ENCODE measurements around the gene UFD1.

The UFD1 gene

DNA sequence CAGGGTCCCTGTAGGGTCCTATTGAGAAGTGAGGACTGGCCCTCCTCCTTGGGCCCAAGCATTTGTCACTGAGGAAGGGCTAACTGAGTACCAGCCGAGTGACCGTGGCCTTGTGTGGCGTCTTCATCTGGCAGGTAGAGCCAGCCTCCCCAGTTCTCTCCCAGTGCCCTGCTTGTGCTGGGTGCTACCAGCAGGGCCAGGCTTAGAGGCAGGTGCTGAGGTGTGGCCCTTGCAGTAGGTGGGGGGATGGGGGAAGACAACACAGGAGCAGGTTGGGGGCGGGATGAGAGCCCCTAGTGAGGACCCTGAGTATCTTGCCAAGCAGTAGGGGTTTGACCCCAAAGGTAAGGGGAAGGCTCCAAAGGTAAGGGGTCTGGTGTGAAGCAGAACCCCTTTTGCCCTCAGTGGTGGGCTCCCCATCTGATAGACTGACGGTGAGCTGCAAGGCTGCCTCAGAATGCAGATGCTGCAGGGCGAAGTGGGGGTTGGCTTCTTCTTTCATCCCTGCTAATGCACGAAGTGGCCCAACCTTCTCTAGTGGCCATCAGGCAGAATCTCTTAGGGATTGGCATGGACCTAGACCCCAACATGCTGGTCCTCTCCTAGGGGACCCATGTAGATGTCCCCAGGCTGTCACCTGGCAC is 20.4 kb upstream of the UFD1 start:
- Histone ChIP-seq H3K9ac (ENCODE audit: insufficient read length, low read depth) (no peak overlapping the region), H3K4me1 (ENCODE audit: insufficient read depth, insufficient read length) (no peaks in the 10 kb centered on the region), H3K4me3 (ENCODE audit: insufficient read length, low read depth) (no peak overlapping the region), H3K36me3 (ENCODE audit: insufficient read depth, insufficient read length, low read length) (peaks cover 66% of the 10 kb centered on the region), H3K9me3 (ENCODE audit: insufficient read depth, low read length) (no peaks in the 10 kb centered on the region), H3K27me3 (ENCODE audit: insufficient read depth, insufficient read length) (no peaks in the 10 kb centered on the region)
- TF ChIP-seq ZNF274 (IDR thresholded peaks at IDR 0.05; ENCODE audit: low read depth, low read length) = no peak
- TF ChIP-seq SUZ12 (IDR thresholded peaks at IDR 0.05; ENCODE audit: extremely low read depth, insufficient read depth, insufficient read length) = no peak
- DNase-seq (ENCODE audit: low read depth, low spot score) = no peak

DNA sequence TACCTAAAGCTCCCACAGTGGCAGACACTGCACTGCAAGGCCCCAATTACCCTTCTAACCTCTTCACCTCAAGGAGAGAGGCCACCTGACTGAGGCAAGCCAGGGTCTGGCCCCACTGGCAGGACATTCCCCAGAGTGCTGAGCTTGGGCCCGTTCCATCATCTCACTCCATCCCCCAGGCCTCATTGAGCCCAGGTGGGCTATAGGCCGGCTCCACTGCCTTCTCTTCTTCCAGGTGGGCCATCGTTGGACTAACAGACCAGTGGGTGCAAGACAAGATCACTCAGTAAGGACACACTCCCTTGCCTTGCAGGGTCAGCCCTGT is 19.8 kb upstream of the UFD1 start:
- peaks cover 71% of the 10 kb centered on the region for H3K36me3 ChIP-seq (ENCODE audit: insufficient read depth, insufficient read length, low read length)
- no peaks in the 10 kb centered on the region for H3K27me3 ChIP-seq (ENCODE audit: insufficient read depth, insufficient read length)
- no peaks in the 10 kb centered on the region for H3K9me3 ChIP-seq (ENCODE audit: insufficient read depth, low read length)
- no peak for DNase-seq (ENCODE audit: low read depth, low spot score)
- TF ChIP-seq ZNF274 (IDR thresholded peaks at IDR 0.05; ENCODE audit: low read depth, low read length) (no peak), SUZ12 (IDR thresholded peaks at IDR 0.05; ENCODE audit: extremely low read depth, insufficient read depth, insufficient read length) (no peak), YY1 (IDR thresholded peaks at IDR 0.05; ENCODE audit: insufficient read depth, insufficient read length) (no peak)
- H3K9ac ChIP-seq (ENCODE audit: insufficient read length, low read depth) = no peak overlapping the region
- H3K4me1 ChIP-seq (ENCODE audit: insufficient read depth, insufficient read length) = no peaks in the 10 kb centered on the region
- no peak overlapping the region for H3K4me3 ChIP-seq (ENCODE audit: insufficient read length, low read depth)

DNA sequence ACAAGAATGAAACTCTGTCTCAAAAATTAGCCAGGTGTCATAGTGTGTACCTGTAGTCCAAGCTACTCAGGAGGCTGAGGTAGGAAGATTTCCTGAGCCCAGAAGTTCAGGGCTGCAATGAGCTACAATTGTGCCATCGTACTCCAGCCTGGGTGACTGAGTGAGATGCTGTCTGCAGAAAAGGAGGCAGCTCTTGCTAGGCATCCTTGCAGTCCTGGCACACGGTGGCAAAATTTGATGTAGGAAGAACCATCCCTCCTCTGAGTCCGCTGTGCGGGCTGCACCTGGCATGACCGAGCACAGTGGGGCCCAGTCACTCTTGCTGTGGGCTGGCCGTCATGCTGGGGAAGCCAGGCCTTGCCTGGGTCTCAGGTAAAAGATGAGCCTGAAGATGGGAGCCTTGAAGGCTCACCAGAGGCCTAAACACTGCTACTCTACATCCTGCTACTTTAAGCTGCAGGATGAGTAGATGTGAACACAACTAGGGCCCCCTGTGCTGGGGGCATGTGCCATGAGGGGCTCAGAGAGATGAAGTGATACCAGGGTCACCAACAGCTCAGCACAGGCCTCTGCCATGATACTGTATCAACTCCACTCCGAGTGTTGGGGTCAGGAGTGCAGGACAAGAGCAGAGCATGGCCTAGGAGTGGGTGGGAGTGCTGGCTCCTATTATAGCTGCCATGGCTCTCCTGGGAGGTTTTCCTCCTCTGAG is 19.3 kb upstream of the UFD1 start:
- Histone ChIP-seq H3K4me3 (ENCODE audit: insufficient read length, low read depth) (no peak overlapping the region), H3K36me3 (ENCODE audit: insufficient read depth, insufficient read length, low read length) (peaks cover 73% of the 10 kb centered on the region), H3K27me3 (ENCODE audit: insufficient read depth, insufficient read length) (no peaks in the 10 kb centered on the region), H3K4me1 (ENCODE audit: insufficient read depth, insufficient read length) (no peaks in the 10 kb centered on the region), H3K9me3 (ENCODE audit: insufficient read depth, low read length) (no peaks in the 10 kb centered on the region), H3K9ac (ENCODE audit: insufficient read length, low read depth) (no peak overlapping the region)
- no peak for DNase-seq (ENCODE audit: low read depth, low spot score)
- TF ChIP-seq YY1 (IDR thresholded peaks at IDR 0.05; ENCODE audit: insufficient read depth, insufficient read length) (no peak), ZNF274 (IDR thresholded peaks at IDR 0.05; ENCODE audit: low read depth, low read length) (no peak), SUZ12 (IDR thresholded peaks at IDR 0.05; ENCODE audit: extremely low read depth, insufficient read depth, insufficient read length) (no peak)

DNA sequence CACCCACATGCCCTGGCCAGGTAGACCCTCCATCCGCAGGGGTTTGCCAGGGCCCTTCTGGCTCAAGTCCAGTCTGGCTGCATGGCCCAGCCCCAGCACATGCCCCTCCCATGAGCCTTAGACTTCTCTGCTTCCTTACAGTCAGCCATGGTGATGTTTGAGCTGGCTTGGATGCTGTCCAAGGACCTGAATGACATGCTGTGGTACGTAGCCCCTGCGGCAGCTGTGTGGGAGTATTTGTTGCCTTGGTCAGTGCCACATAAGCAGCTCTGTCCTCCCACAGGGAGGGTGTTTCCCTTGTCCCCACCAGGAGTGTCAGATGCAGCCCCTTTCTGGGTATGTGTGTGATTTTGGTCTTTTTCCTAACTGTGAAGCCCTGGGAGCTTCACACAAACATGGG is 18.3 kb upstream of the UFD1 start:
- H3K4me3 ChIP-seq (ENCODE audit: insufficient read length, low read depth) = no peak overlapping the region
- H3K9me3 ChIP-seq (ENCODE audit: insufficient read depth, low read length) = no peaks in the 10 kb centered on the region
- H3K4me1 ChIP-seq (ENCODE audit: insufficient read depth, insufficient read length) = no peaks in the 10 kb centered on the region
- peaks cover 75% of the 10 kb centered on the region for H3K36me3 ChIP-seq (ENCODE audit: insufficient read depth, insufficient read length, low read length)
- no peak overlapping the region for H3K9ac ChIP-seq (ENCODE audit: insufficient read length, low read depth)
- no peak for DNase-seq (ENCODE audit: low read depth, low spot score)
- TF ChIP-seq ZNF274 (IDR thresholded peaks at IDR 0.05; ENCODE audit: low read depth, low read length) (no peak), YY1 (IDR thresholded peaks at IDR 0.05; ENCODE audit: insufficient read depth, insufficient read length) (no peak), SUZ12 (IDR thresholded peaks at IDR 0.05; ENCODE audit: extremely low read depth, insufficient read depth, insufficient read length) (no peak)
- no peaks in the 10 kb centered on the region for H3K27me3 ChIP-seq (ENCODE audit: insufficient read depth, insufficient read length)

DNA sequence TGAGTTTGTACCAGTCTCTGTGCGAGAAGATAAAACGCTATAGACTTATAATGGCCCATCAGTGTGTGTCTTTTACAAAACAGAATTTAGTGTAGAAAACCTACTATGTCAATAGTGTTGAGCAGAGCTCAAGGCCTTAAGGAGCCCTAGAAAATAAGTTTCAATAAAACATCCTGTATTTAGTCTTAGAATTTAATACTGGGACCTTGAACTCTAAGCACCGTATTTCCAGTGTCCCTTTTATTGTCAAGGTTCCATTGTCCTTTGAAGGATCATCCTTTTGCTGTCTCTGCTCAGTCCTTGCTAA is 17.3 kb upstream of the UFD1 start:
- TF ChIP-seq SUZ12 (IDR thresholded peaks at IDR 0.05; ENCODE audit: extremely low read depth, insufficient read depth, insufficient read length) (no peak), ZNF274 (IDR thresholded peaks at IDR 0.05; ENCODE audit: low read depth, low read length) (no peak)
- no peak overlapping the region for H3K9ac ChIP-seq (ENCODE audit: insufficient read length, low read depth)
- H3K27me3 ChIP-seq (ENCODE audit: insufficient read depth, insufficient read length) = no peaks in the 10 kb centered on the region
- no peak for DNase-seq (ENCODE audit: low read depth, low spot score)
- no peaks in the 10 kb centered on the region for H3K4me1 ChIP-seq (ENCODE audit: insufficient read depth, insufficient read length)
- H3K9me3 ChIP-seq (ENCODE audit: insufficient read depth, low read length) = no peaks in the 10 kb centered on the region
- H3K4me3 ChIP-seq (ENCODE audit: insufficient read length, low read depth) = no peak overlapping the region
- H3K36me3 ChIP-seq (ENCODE audit: insufficient read depth, insufficient read length, low read length) = peaks cover 72% of the 10 kb centered on the region

DNA sequence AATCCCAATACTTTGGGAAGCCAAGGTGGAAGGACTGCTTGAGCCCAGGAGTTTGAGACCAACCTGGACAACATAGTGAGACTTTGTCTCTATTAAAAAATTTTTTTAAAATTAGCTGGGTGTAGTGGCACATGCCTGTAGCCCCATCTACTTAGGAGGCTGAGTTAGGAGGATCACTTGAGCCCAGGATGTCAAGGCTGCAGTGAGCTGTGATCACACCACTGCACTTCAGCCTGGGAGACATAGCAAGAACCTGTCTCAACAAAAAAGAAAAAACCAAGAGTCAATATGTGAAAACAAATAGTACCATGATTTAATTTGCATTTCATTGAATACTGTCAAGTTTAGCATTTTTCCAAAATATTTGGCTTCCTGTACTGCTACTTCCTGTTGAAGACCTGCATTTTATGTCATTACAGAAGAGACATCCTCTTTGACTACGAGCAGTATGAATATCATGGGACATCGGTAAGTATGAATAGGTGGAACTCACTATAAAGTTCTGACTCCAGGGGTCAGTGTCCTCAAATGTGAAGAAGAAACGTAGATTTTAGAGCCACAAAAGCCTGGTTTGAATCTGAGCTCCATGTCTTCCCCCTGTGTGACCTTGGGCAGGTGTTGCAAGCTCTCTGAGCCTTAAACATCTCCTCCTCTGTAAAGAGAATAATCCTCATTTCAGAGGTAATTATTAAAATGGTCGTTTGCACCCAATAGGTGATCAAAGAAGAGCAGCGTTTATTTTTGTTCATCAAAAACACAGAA is 16.8 kb upstream of the UFD1 start:
- no peak for DNase-seq (ENCODE audit: low read depth, low spot score)
- no peak overlapping the region for H3K4me3 ChIP-seq (ENCODE audit: insufficient read length, low read depth)
- H3K27me3 ChIP-seq (ENCODE audit: insufficient read depth, insufficient read length) = no peaks in the 10 kb centered on the region
- H3K9me3 ChIP-seq (ENCODE audit: insufficient read depth, low read length) = no peaks in the 10 kb centered on the region
- H3K36me3 ChIP-seq (ENCODE audit: insufficient read depth, insufficient read length, low read length) = peaks cover 70% of the 10 kb centered on the region
- TF ChIP-seq SUZ12 (IDR thresholded peaks at IDR 0.05; ENCODE audit: extremely low read depth, insufficient read depth, insufficient read length) = no peak
- H3K9ac ChIP-seq (ENCODE audit: insufficient read length, low read depth) = no peak overlapping the region
- no peaks in the 10 kb centered on the region for H3K4me1 ChIP-seq (ENCODE audit: insufficient read depth, insufficient read length)

DNA sequence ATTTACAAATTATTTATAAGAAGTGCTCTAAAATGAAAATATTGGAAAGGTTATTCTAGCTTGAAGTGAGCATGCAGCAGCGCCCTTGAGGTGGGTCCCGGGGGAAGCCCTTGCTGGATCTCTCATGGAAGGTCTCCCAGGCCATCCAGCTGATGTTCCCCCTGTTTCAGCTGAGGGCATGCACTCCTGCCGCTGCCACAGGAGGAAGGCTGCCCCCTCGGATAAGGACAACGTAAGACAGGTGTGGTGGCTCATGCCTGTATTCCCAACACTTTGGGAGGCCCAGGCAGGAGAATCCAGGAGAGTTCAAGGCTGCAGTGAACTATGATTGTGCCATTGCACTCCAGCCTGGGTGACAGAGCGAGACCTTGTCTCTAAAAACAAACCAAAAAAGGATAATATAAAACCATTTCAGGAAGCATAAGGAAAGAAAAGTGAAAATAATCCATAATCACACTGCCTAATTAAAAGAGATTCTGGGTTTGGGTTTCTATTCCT is 15.7 kb upstream of the UFD1 start:
- no peak for TF ChIP-seq YY1 (IDR thresholded peaks at IDR 0.05; ENCODE audit: insufficient read depth, insufficient read length)
- no peak for TF ChIP-seq SUZ12 (IDR thresholded peaks at IDR 0.05; ENCODE audit: extremely low read depth, insufficient read depth, insufficient read length)
- TF ChIP-seq ZNF274 (IDR thresholded peaks at IDR 0.05; ENCODE audit: low read depth, low read length) = no peak
- no peaks in the 10 kb centered on the region for H3K27me3 ChIP-seq (ENCODE audit: insufficient read depth, insufficient read length)
- peaks cover 68% of the 10 kb centered on the region for H3K36me3 ChIP-seq (ENCODE audit: insufficient read depth, insufficient read length, low read length)
- DNase-seq (ENCODE audit: low read depth, low spot score) = no peak
- H3K4me1 ChIP-seq (ENCODE audit: insufficient read depth, insufficient read length) = no peaks in the 10 kb centered on the region
- no peak overlapping the region for H3K9ac ChIP-seq (ENCODE audit: insufficient read length, low read depth)
- H3K4me3 ChIP-seq (ENCODE audit: insufficient read length, low read depth) = no peak overlapping the region
- H3K9me3 ChIP-seq (ENCODE audit: insufficient read depth, low read length) = no peaks in the 10 kb centered on the region
